HG02981 (cell line): ENCODE data around the gene SYTL2.
"Not testable (repeated sequence)": the region's sequence is repeated elsewhere in the genome, so short reads cannot be mapped to it uniquely, and the experiment has no call there.

Experiments
- ATAC-seq: cut with Tn5 transposase; IDR thresholded peaks from one replicate; pipeline ENCODE4 v1.9.1; 2021; ENCODE audit warnings: mild to moderate bottlenecking, moderate library complexity; ENCODE audit not compliant: unreplicated experiment

The SYTL2 gene

DNA sequence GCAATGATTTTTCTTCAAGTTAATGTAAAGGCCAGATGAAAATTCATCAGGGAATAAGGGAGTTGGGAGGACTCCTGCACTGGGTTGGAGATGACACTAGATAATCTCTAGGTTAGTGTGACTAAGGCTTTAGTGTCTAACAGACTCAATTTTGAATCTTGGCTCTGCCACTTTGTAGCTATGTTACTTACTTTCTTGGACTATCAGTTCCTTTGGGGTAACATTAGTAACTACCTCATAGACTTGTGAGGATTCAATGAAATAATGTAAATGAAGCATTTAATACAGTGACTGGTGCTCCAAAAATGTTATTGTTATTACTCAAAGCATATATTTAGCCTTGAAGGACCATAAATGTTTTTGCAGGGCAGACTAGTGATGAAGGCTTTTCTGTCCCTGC is 115.4 kb downstream of the SYTL2 start:
- ATAC-seq, result no peak

DNA sequence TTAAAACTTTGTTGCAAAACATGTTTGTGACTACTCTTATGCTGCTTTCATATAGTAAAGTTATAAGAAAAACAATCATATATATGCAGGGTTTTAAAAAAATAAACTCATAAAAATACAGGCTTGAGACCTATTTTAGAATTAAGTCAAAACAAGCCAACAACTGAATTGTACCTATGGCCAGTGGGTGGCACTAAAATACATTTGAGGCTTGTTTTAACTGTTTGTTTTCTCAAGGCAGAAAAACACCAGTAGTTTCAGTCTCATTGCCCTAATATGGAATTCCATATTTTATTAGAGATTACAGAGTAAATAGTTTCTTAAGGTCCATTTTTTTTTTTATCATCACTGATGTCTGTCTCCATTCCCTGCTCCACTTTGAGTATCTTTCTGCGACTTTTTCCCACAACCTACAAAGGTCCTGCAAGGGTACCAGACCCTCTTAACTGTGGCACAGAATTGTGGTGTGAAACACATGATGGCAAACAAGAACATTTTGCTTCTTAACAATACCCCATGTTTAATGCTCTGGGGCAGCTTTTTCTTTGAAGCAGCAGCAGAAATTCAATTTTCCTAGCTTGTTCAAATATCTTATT is 116.5 kb downstream of the SYTL2 start:
- ATAC-seq, result no peak

DNA sequence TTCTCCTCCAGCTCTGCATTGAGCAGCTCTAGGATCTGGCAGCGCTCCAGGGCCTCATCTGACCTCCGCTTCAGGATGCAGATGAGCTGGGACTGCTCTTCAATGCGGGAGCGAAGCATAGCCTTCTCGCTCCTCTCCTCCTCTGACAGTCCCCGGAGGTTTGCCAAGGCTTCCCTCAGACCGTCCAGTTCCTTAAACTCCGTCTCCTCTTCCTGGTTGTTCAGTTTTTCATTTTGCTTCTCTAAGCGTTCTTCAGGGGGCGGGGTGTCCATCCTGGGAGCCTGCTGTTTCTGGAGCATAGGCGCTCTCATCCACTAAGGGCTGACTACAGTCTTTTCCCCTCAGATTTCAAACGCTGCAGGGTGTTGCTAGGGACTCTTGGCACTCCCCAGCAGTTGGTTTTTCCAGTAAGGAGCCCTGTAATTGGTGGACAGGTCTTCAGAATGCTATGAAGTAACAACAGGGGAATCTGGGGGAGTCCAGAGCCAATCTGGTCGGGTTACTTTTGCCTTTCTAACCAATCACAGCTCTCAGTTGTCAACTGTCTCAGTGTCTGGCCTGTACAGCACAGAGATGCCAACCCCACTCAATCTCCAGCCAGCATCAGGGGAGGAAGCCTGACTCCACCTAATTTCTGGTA is 125.0 kb downstream of the SYTL2 start, which contains the start of gene CCDC89:
TSS of gene CCDC89 (minus strand) at position 376 of the 640 bp plus-strand sequence. CDS start at position 311, 65 bp downstream.
- no peak for ATAC-seq

DNA sequence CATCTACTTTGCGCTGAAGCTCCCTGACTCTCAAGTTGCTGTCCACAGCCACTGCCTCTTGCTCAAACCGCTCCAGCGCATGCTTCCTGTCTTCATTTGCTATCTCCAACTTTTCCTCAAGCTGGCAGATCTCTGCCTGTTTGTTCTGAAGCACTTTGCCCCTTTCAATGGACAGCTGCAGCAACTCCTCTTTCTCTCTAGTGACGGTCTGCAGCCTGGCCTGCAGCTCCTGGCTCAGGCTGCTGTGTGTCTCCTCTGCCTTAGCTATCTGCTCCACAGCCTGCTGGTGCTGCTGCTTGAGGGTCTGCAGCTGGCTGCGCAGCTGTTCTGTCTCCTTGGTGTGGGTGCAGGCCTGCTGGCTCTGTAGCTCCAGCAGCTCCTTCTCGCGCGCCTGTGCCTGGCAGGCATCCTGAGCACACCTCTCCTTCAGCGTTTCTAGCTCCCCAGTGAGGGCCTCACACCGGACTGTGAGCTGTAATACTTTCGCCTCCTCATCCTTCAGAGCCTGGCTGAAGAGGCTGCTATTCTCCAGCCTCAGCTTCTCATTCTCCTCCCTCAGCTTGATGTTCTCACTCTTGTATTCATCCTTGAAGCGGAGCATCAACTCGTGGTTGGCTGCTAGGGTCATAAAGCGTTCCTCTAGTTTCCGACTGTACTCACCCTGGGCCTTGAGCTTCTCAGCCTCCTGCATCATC is 125.7 kb downstream of the SYTL2 start:
- ATAC-seq, result no peak

DNA sequence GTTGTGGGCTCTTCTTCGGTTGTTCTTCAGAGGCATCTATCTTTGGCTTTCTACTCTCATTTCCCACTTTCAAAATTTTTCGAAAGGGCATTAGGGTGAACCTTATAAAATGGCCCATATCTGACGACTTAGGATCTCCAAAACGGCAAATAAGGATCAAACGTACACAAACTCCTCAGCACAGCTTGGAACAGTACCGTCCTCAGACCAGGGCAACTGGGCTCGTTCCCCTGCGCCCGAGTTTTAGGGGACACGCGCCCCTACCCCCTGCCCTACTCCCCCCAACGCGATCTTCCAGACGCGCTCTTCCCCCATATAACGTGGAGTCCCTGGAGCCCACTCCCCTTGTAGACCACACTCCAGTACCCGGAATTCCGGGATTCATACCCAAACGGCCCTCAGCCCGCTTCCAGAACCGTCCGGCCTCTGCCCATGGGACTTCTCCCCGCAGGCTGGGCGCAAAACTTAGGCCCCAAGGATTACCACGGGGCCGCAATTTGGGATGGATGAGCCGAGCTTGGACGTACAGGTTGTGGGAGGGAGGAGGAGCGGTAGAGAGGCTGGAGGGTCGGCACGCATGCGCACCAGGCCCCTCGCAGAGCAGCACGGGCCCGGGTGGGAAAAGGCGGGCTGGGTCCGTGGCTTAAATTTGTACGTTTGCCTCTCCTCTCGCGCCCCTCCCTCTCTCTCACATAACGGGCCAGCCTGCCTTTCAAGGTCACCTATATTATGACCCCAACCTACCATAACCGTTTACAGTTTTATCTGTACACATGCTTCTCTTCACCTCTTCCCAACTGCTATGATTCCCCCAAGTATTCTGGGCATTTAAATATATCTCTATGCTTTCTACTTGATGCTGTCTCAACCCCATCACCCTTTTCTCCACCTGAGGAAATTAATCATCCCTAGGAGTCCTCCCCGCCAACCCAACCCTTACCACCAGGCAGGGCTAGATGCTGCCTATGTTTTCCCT is 128.3 kb downstream of the SYTL2 start:
- ATAC-seq, result peak; percentile 74

GRCh38 chr11:85680897-85681296 is 130.0 kb downstream of the SYTL2 start:
- no peak for ATAC-seq

DNA sequence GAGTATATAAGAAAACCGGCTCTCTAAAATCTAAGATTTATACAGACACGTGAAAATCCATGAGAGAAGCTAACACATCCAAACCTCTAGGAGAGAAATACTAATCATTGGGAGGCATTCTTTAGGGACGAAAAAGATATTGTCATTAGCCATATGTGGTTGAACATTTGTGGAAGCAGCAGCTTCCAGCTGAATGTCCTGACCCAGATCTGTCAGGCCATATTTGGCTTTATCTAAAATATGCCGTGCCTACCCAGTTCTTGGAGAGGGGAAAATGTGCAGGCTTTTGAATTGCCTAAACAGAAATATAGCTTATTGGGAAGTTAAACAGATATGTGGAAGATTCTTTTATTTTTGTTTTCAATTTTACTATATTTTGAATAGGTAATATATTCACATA is 131.4 kb downstream of the SYTL2 start:
- ATAC-seq, result no peak

- ATAC-seq, result no peak
These were observed 137.5 kb downstream of the SYTL2 start for GRCh38 chr11:85673393-85673792.

DNA sequence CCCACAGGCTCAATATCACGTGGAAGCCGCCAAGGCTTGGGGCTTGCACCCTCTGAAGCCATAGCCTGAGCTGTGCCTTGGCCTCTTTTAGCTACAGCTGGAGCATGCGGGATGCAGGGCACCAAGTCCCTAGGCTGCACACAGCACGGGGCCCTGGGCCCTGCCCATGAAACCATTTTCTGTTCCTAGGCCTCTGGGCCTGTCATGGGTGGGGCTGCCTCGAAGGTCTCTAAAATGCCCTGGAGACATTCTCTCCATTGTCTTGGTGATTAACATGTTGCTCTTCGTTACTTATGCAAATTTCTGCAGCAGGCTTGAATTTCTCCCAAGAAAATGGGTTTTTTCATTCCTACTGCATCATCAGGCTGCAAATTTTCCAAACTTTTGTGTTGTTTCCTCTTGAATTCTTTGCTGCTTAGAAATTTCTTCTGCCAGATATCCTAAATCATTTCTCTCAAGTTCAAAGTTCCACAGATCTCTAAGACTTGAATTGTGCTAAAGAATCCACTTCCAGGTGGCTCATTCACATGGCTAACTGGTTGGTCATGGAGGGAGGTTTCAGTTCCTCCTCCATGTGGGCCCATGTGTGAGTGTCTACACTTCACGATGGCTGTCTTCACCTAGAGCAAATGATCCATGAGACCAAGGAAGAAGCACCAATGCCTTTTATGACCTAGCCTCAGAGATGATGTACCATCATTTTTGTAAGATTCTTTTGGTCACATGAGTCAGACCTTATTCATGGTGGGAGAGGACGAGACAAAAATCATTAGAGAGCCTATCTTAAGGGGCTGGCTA is 138.6 kb downstream of the SYTL2 start:
- no peak for ATAC-seq

GRCh38 chr11:85670949-85671663 is 139.8 kb downstream of the SYTL2 start:
- not testable (repeated sequence) for ATAC-seq

- ATAC-seq, result no peak
These were observed 142.8 kb downstream of the SYTL2 start for GRCh38 chr11:85668157-85668556.

DNA sequence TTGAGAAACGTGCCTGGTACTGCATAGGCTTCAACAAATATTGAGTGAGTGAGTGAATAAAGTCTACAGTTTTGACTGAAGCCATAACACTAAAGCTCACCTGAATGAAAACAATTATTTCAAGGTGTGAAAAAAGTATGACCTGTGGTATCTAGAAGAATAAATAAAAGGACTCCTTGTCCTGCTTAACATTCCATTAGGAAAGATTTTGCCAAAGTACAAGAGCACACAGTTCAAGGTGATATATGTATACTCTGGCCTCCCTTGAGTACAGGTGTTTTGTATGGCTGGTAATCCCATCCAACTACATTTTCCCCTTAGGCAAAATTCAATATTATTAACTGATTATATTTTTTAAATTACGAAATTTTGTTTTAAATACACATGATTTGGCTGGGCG is 144.3 kb downstream of the SYTL2 start:
- ATAC-seq, result no peak

- ATAC-seq, result no peak
These were observed 145.2 kb downstream of the SYTL2 start for GRCh38 chr11:85665733-85666132.

- ATAC-seq, result peak; percentile 86
These were observed 146.1 kb downstream of the SYTL2 start, which contains the start of gene CREBZF for GRCh38 chr11:85664615-85665481. Gene CREBZF (minus strand): TSS chr11:85665129. CDS start chr11:85664875, 254 bp downstream.

DNA sequence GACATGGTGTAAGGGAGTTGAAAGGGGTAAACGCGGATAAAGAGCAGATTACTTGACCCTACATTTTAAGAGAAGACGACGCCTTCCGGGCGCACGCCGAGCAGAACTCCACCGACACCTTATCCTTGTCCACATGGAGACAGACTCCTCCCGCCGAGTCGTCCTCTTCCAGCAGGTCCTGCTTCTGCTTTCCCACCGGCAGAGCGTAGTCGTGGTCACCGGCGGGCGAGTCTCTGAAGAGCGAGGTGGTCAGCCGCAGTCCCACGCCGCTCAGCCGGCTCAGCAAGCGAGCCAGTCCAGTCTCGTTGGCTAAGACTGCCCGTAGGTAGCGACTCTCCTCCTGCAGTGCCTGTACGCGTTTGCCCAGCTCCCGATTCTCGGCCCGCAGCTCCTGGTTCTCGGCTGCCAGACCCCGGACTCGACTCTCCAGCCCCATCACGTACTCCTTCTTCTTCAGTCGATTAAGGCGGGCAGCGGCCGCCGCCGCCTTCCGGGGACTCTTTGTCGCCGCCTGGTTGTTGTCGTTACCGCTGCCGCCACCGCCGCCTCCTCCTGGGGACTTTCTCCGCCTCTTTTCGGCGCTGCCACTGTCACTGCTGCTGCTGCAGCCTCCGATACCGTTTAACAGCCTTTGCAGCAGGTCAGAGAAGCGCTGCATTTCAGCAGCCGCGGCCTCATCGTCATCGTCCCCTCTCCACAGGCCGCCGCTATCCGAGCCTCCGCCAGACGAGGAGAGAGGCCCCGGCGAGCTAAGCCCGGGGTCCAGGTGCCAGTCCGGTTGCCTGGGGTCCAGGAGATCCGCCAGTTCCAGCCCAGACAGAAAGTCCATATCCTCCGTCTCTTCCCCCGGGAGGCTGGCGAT is 147.0 kb downstream of the SYTL2 start:
- ATAC-seq, result peak; percentile 70

GRCh38 chr11:85663080-85663752 is 147.7 kb downstream of the SYTL2 start:
- no peak for ATAC-seq
